ENCODE data around the gene RBM33.

The RBM33 gene

GRCh38 chr7:155750255-155751125, 106.0 kb downstream of the RBM33 start:
- DNase-seq (ENCODE audit: low spot score), result no peak

- no peak for DNase-seq (ENCODE audit: low spot score)
Measured at GRCh38 chr7:155751409-155751808, 106.9 kb downstream of the RBM33 start.

GRCh38 chr7:155752756-155753445, 108.4 kb downstream of the RBM33 start:
- no peak for DNase-seq (ENCODE audit: low spot score)

- DNase-seq (ENCODE audit: low spot score), result no peak
Measured at GRCh38 chr7:155753446-155753965, 109.0 kb downstream of the RBM33 start.

- no peak for DNase-seq (ENCODE audit: low spot score)
Measured at GRCh38 chr7:155754165-155754564, 109.7 kb downstream of the RBM33 start.

- no peak for DNase-seq (ENCODE audit: low spot score)
Measured at GRCh38 chr7:155755026-155755425, 110.6 kb downstream of the RBM33 start.

GRCh38 chr7:155756322-155756721, 111.9 kb downstream of the RBM33 start:
- peak; percentile 66 for DNase-seq (ENCODE audit: low spot score)

GRCh38 chr7:155758348-155758747, 113.9 kb downstream of the RBM33 start:
- no peak for DNase-seq (ENCODE audit: low spot score)

GRCh38 chr7:155759740-155760430, 115.4 kb downstream of the RBM33 start:
- no peak for DNase-seq (ENCODE audit: low spot score)

GRCh38 chr7:155761162-155761561, 116.7 kb downstream of the RBM33 start:
- peak; percentile 50 for DNase-seq (ENCODE audit: low spot score)

- DNase-seq (ENCODE audit: low spot score), result no peak
Measured at GRCh38 chr7:155762036-155762435, 117.6 kb downstream of the RBM33 start.

GRCh38 chr7:155762655-155763054, 118.2 kb downstream of the RBM33 start:
- no peak for DNase-seq (ENCODE audit: low spot score)

GRCh38 chr7:155763122-155763521, 118.7 kb downstream of the RBM33 start:
- DNase-seq (ENCODE audit: low spot score), result no peak

GRCh38 chr7:155763691-155764437, 119.4 kb downstream of the RBM33 start:
- no peak for DNase-seq (ENCODE audit: low spot score)

GRCh38 chr7:155764438-155764793, 120.0 kb downstream of the RBM33 start:
- no peak for DNase-seq (ENCODE audit: low spot score)

- DNase-seq (ENCODE audit: low spot score), result no peak
Measured at GRCh38 chr7:155765458-155765857, 121.0 kb downstream of the RBM33 start.

- DNase-seq (ENCODE audit: low spot score), result no peak
Measured at GRCh38 chr7:155766386-155766785, 121.9 kb downstream of the RBM33 start.

- no peak for DNase-seq (ENCODE audit: low spot score)
Measured at GRCh38 chr7:155766966-155767916, 122.8 kb downstream of the RBM33 start.

GRCh38 chr7:155769701-155770100, 125.2 kb downstream of the RBM33 start:
- no peak for DNase-seq (ENCODE audit: low spot score)

GRCh38 chr7:155770241-155770640, 125.8 kb downstream of the RBM33 start:
- DNase-seq (ENCODE audit: low spot score), result no peak

- no peak for DNase-seq (ENCODE audit: low spot score)
Measured at GRCh38 chr7:155773531-155773930, 129.1 kb downstream of the RBM33 start.

All from pons (tissue), 1 donor.